ENCODE data around the gene SMC1B. TPM values are rescaled to one million over a fixed set of nuclear protein-coding genes. Genes with fewer than 3 reads are reported as not detected.
"Not testable (repeated sequence)": the region's sequence is repeated elsewhere in the genome, so short reads cannot be mapped to it uniquely, and the experiment has no call there.

Gene SMC1B
- total and polyA plus RNA-seq, 5 donors = not detected

DNA sequence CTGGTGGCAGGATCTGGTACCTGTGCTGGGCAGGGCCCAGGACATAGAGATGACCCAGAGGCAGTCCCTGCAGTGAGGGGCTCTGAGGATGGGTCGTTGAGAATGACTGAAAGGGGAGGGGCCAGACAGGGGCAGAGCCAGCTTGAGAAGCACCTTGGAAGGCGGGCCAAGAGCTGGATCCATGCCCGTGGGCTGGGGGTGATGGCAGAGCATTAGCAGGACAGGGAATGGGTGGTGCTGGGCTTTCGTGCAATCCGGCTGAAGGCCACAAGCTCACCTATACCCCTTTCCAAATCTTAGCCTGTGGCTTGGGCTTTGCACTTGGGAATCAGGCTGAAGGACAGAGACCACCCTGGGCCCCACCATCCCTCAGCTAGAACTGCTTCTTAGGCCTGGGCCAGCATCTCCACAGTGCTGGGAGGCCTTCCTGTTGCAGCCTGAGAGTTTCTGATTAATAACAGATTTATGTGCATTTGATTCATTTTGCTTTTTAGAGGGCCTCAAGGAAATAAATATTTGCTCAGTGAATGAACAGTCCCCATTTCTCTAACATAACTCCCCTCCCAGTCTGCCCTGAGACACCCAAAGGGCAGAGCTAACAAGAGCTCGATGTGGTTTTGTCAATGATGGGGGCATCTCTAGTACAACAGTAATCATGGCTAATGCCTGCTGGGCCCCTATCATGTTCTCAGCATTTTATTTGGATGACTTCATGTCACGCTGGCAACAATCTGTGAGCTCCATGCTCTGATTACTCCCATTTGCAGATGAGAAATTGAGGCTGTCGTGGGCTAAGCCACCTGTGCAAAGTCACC lies 39.4 kb upstream of the SMC1B start:
- Histone ChIP-seq H3K27me3 (ENCODE audit: control insufficient read depth, insufficient read depth) (no peaks in the 10 kb centered on the region), H3K27ac (ENCODE audit: low read length) (no peak overlapping the region), H3K4me3 (ENCODE audit: low read length) (no peak overlapping the region), H3K9me3 (ENCODE audit: control insufficient read depth, low read length) (no peaks in the 10 kb centered on the region), H3K4me1 (ENCODE audit: control insufficient read depth, insufficient read depth, low read length) (no peaks in the 10 kb centered on the region)
- ATAC-seq (no peak), DNase-seq (peak in 1 of 3 donors; percentile 38)
- 65% methylated on average over 8 of the region's 8 CpGs for WGBS
- intact Hi-C loops (cut with DNase I) = loop anchor here in 1 of 4 donors (10.0 kb wide), 1 partner anchor 52 kb away; the partner anchor contains the start of gene FBLN1

DNA sequence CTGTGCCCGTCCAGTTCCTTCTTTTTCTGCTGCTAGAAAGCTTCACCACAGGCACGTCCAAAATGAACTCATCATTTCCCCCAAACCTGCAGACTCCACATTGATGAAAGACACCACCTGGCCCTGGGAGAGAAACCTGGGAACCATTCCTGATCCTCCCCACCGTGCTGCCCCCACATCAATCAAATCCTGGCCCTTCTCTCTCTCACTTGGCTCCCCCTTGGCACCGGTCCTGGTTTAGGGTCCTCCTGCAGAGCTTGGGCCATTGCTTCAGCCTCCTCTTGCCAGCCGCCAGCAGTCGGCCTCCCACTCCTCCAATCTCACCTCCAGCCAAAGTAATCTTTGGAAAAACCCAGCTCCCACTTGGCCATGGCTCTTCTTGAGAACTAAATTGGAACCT lies 38.6 kb upstream of the SMC1B start:
- no peak overlapping the region for H3K4me3 ChIP-seq (ENCODE audit: low read length)
- H3K9me3 ChIP-seq (ENCODE audit: control insufficient read depth, low read length) = no peaks in the 10 kb centered on the region
- ATAC-seq (no peak), DNase-seq (peak in 1 of 3 donors; percentile 46)
- no peak overlapping the region for H3K27ac ChIP-seq (ENCODE audit: low read length)
- H3K4me1 ChIP-seq (ENCODE audit: control insufficient read depth, insufficient read depth, low read length) = no peaks in the 10 kb centered on the region
- 74% methylated on average over 6 of the region's 6 CpGs for WGBS
- H3K27me3 ChIP-seq (ENCODE audit: control insufficient read depth, insufficient read depth) = no peaks in the 10 kb centered on the region
- intact Hi-C loops (cut with DNase I) = loop anchor here in 1 of 4 donors (10.0 kb wide), 1 partner anchor 53 kb away; the partner anchor contains the start of gene FBLN1

- ATAC-seq = peak; percentile 66 to 70
- Histone ChIP-seq H3K27ac (ENCODE audit: low read length) (peak overlapping the region; percentile 66), H3K4me3 (ENCODE audit: low read length) (no peak overlapping the region), H3K4me1 (ENCODE audit: control insufficient read depth, insufficient read depth, low read length) (no peaks in the 10 kb centered on the region), H3K27me3 (ENCODE audit: control insufficient read depth, insufficient read depth) (no peaks in the 10 kb centered on the region), H3K9me3 (ENCODE audit: control insufficient read depth, low read length) (no peaks in the 10 kb centered on the region)
- peak in 2 of 3 donors; percentile 66 to 72 for DNase-seq
- 53% methylated on average over 12 of the region's 12 CpGs for WGBS
- intact Hi-C loops (cut with DNase I) = loop anchor here in 1 of 4 donors (10.0 kb wide), 1 partner anchor 54 kb away; the partner anchor contains the start of gene FBLN1
These were observed 37.7 kb upstream of the SMC1B start for GRCh38 chr22:45450921-45451651.

- Histone ChIP-seq H3K27me3 (ENCODE audit: control insufficient read depth, insufficient read depth) (no peaks in the 10 kb centered on the region), H3K4me1 (ENCODE audit: control insufficient read depth, insufficient read depth, low read length) (no peaks in the 10 kb centered on the region), H3K4me3 (ENCODE audit: low read length) (no peak overlapping the region), H3K27ac (ENCODE audit: low read length) (peak overlapping the region; percentile 2), H3K9me3 (ENCODE audit: control insufficient read depth, low read length) (no peaks in the 10 kb centered on the region)
- WGBS = 88% methylated on average over 16 of the region's 16 CpGs
- ATAC-seq (no peak), DNase-seq (peak in 1 of 3 donors; percentile 48)
- intact Hi-C loops (cut with DNase I) = loop anchor here in 1 of 4 donors (10.0 kb wide), 1 partner anchor 55 kb away; the partner anchor contains the start of gene FBLN1
These were observed 36.8 kb upstream of the SMC1B start for GRCh38 chr22:45450101-45450785.

DNA sequence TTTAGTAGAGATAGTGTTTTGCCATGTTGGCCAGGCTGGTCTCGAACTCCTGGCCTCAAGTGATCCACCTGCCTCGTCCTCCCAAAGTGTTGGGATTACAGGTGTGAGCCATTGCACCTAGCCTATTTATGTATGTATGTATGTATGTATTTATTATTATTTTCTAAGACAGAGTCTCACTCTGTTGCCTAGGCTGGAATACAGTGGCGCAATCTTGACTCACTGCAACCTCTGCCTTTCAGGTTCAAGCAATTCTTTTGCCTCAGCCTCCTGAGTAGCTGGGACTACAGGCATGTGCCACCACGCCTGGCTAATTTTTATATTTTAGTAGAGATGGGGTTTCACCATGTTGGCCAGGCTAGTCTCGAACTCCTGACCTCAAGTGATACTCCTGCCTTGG lies 36.0 kb upstream of the SMC1B start:
- 96% methylated on average over 5 of the region's 5 CpGs for WGBS
- H3K4me1 ChIP-seq (ENCODE audit: control insufficient read depth, insufficient read depth, low read length); H3K9me3 ChIP-seq (ENCODE audit: control insufficient read depth, low read length); H3K27me3 ChIP-seq (ENCODE audit: control insufficient read depth, insufficient read depth); DNase-seq; intact Hi-C loops (cut with DNase I); H3K27ac ChIP-seq (ENCODE audit: low read length); ATAC-seq; H3K4me3 ChIP-seq (ENCODE audit: low read length): not testable (repeated sequence)

GRCh38 chr22:45448431-45448830 lies 35.0 kb upstream of the SMC1B start:
- peak; percentile 82 to 90 for ATAC-seq
- no peaks in the 10 kb centered on the region for H3K9me3 ChIP-seq (ENCODE audit: control insufficient read depth, low read length)
- intact Hi-C loops (cut with DNase I) = no loop called here
- WGBS = 57% methylated on average over 9 of the region's 9 CpGs
- no peak overlapping the region for H3K4me3 ChIP-seq (ENCODE audit: low read length)
- H3K27me3 ChIP-seq (ENCODE audit: control insufficient read depth, insufficient read depth) = no peaks in the 10 kb centered on the region
- no peaks in the 10 kb centered on the region for H3K4me1 ChIP-seq (ENCODE audit: control insufficient read depth, insufficient read depth, low read length)
- no peak overlapping the region for H3K27ac ChIP-seq (ENCODE audit: low read length)
- peak; percentile 87 to 96 (median 96) for DNase-seq

GRCh38 chr22:45447596-45447995 lies 34.2 kb upstream of the SMC1B start:
- 92% methylated on average over 4 of the region's 4 CpGs for WGBS
- H3K9me3 ChIP-seq (ENCODE audit: control insufficient read depth, low read length); DNase-seq; ATAC-seq; H3K27ac ChIP-seq (ENCODE audit: low read length); H3K27me3 ChIP-seq (ENCODE audit: control insufficient read depth, insufficient read depth); H3K4me1 ChIP-seq (ENCODE audit: control insufficient read depth, insufficient read depth, low read length); intact Hi-C loops (cut with DNase I); H3K4me3 ChIP-seq (ENCODE audit: low read length): not testable (repeated sequence)

- H3K27ac ChIP-seq (ENCODE audit: low read length) = no peak overlapping the region
- no peaks in the 10 kb centered on the region for H3K27me3 ChIP-seq (ENCODE audit: control insufficient read depth, insufficient read depth)
- DNase-seq (no peak), ATAC-seq (no peak)
- H3K4me3 ChIP-seq (ENCODE audit: low read length) = no peak overlapping the region
- H3K4me1 ChIP-seq (ENCODE audit: control insufficient read depth, insufficient read depth, low read length) = no peaks in the 10 kb centered on the region
- WGBS = 84% methylated on average over 5 of the region's 5 CpGs
- no peaks in the 10 kb centered on the region for H3K9me3 ChIP-seq (ENCODE audit: control insufficient read depth, low read length)
- intact Hi-C loops (cut with DNase I) = no loop called here
These were observed 32.8 kb upstream of the SMC1B start for GRCh38 chr22:45446216-45446615.

DNA sequence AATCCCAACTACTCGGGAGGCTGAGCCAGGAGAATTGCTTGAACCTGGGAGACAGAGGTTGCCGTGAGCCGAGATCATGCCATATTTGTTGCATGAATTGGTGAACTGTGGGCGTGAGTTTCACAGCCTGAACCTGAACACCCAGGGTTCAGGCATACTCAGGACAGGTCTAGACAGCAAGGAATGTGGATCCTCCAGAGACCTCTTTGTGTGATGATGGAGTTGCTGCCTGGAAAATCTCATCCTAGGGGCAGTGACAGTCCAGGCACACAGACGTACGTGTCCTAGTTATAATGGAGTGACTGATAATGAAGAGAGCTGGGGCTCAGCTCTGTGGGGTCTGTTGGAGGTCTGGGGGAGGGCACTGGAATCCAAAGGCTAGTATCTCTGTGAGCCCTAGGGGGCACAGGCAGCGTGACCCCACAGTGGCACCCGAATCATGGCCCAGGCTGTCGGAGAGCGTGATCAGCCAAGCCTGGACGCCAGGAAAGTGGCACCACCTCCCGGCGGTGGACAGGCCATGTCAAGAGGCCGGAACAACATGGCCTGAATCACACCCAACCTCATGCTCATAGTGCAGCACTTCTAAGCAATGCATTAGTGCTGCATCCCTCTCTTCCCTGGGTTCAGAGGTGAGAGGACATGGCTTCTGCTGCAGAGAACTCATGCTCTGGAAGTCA lies 31.8 kb upstream of the SMC1B start:
- no peaks in the 10 kb centered on the region for H3K4me1 ChIP-seq (ENCODE audit: control insufficient read depth, insufficient read depth, low read length)
- no peak for ATAC-seq
- no peak for DNase-seq
- no peak overlapping the region for H3K27ac ChIP-seq (ENCODE audit: low read length)
- H3K9me3 ChIP-seq (ENCODE audit: control insufficient read depth, low read length) = no peaks in the 10 kb centered on the region
- WGBS = 83% methylated on average over 14 of the region's 14 CpGs
- intact Hi-C loops (cut with DNase I) = no loop called here
- no peak overlapping the region for H3K4me3 ChIP-seq (ENCODE audit: low read length)
- no peaks in the 10 kb centered on the region for H3K27me3 ChIP-seq (ENCODE audit: control insufficient read depth, insufficient read depth)

- no peak overlapping the region for H3K27ac ChIP-seq (ENCODE audit: low read length)
- WGBS = 86% methylated on average over 3 of the region's 3 CpGs
- ATAC-seq = no peak
- no peak for DNase-seq
- no peaks in the 10 kb centered on the region for H3K9me3 ChIP-seq (ENCODE audit: control insufficient read depth, low read length)
- no peaks in the 10 kb centered on the region for H3K27me3 ChIP-seq (ENCODE audit: control insufficient read depth, insufficient read depth)
- H3K4me3 ChIP-seq (ENCODE audit: low read length) = no peak overlapping the region
- intact Hi-C loops (cut with DNase I) = loop anchor here in 2 of 4 donors (5.0 kb wide), 1 partner anchor 108 kb away; no protein-coding TSS in a partner anchor
- no peaks in the 10 kb centered on the region for H3K4me1 ChIP-seq (ENCODE audit: control insufficient read depth, insufficient read depth, low read length)
These were observed 30.8 kb upstream of the SMC1B start for GRCh38 chr22:45444168-45444567.
